Stimulated activated CD4-positive, alpha-beta T cell treated with anti-CD3 and anti-CD28 coated beads, Interleukin-4, amount 100 ng/mL, for 48 hours (primary cell): Measurements from ENCODE around the gene AK5.

ENCODE experiments used
- DNase-seq, 2 donors: peaks; one replicate each; pipeline ENCODE4 v3.0.0-alpha.2; 2020; ENCODE audit warnings: low read depth in 2 of 2

Gene AK5

GRCh38 chr1:77589231-77589630, 307.4 kb downstream of the AK5 start:
- DNase-seq = no peak

DNA sequence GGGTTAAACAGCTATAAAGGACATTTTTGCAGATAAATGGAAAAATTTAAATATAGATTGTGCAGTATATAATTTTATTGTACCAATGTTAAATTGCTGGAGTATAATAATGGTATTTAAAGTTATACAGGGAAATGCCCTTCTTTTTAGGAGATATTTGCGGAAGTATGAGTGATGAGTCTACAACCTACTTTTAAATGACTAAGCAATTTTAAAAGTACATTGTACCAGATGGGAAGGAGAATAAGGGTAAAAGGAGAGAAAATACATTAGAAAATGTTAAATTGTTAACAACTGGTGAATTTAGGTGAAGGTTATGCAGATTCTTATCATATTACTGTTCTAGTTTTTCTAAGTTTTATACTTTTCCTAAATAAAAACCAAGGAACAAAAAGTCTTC, 308.8 kb downstream of the AK5 start:
- no peak for DNase-seq

DNA sequence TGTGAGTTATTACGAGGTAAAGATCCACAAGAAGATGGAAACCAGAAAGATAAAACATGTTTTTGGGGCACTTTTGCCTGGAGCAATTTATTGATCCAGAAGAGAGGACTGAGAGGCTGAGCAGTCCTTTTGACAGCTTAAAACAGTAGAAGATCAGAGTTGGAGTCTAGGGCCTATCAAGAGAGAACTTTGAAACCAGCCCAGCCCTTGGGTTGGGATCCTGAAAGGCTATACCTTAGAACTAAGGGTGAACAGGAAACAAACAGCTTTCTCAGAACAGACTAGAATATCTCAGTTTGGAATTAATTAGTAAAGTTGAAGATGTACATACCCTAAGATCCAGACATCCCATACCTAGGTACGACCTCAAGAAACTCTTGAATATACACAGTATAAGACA, 311.1 kb downstream of the AK5 start:
- DNase-seq = no peak

- no peak for DNase-seq
Observed at GRCh38 chr1:77594366-77595112, 312.7 kb downstream of the AK5 start.

GRCh38 chr1:77597310-77597709, 315.5 kb downstream of the AK5 start:
- DNase-seq = no peak

- DNase-seq = no peak
Observed at GRCh38 chr1:77605246-77606026, 323.6 kb downstream of the AK5 start.

DNA sequence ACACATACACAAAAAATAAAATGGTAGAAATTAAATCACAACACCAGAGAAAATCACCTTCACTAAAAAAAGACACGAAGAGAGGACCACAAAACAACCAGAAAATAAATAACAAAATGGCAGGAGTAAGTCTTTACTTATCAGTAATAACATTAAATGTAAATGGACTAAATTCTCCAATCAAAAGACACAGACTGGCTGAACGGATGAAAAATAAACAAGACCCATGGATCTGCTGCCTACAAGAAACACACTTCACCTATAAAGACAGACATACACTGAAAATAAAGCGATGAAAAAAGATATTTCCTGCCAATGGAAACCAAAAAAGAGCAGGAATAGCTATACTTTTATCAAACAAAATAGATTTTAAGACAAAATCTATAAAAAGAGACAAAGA, 327.1 kb downstream of the AK5 start:
- no peak for DNase-seq
